ENCODE measurements around the gene SH3PXD2A. TPM values are rescaled to one million over a fixed set of nuclear protein-coding genes. Genes with fewer than 3 reads are reported as not detected.

SH3PXD2A gene
- total RNA-seq, 1 experiment from 2014 or later: 0.48 TPM

- in situ Hi-C loops (cut with HindIII; ENCODE audit: low pct_unique_long_range_greater_than_20kb, low sequenced_read_pairs): no loop called here
- no peak for DNase-seq (ENCODE audit: low read depth, low spot score)
These were observed 61.9 kb downstream of the SH3PXD2A start for GRCh38 chr10:103793429-103793828.

- DNase-seq (ENCODE audit: low read depth, low spot score): no peak
- in situ Hi-C loops (cut with HindIII; ENCODE audit: low pct_unique_long_range_greater_than_20kb, low sequenced_read_pairs): no loop called here
These were observed 62.8 kb downstream of the SH3PXD2A start for GRCh38 chr10:103792547-103792946.

DNA sequence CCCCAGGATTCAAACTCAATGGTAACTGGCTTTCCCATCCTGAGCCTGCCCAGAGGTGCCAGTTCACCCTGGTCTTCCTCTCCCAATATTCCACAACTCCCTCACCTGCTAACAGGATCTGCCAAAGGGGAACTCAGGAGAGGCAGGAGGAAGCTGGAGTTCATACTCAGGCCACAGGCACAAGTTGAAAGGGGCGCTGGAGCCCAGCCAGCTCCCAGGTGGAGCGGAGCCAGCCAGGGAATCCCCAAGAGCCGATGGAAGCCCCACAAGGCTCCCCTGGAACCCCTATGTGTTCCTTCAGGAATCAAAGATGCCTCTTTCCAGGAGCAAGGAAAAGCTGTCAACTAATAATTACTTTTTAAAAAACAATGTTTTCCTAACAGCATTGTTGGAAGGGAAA lies 63.5 kb downstream of the SH3PXD2A start:
- in situ Hi-C loops (cut with HindIII; ENCODE audit: low pct_unique_long_range_greater_than_20kb, low sequenced_read_pairs): no loop called here
- no peak for DNase-seq (ENCODE audit: low read depth, low spot score)

- DNase-seq (ENCODE audit: low read depth, low spot score): no peak
- in situ Hi-C loops (cut with HindIII; ENCODE audit: low pct_unique_long_range_greater_than_20kb, low sequenced_read_pairs): no loop called here
These were observed 64.1 kb downstream of the SH3PXD2A start for GRCh38 chr10:103791291-103791690.

DNA sequence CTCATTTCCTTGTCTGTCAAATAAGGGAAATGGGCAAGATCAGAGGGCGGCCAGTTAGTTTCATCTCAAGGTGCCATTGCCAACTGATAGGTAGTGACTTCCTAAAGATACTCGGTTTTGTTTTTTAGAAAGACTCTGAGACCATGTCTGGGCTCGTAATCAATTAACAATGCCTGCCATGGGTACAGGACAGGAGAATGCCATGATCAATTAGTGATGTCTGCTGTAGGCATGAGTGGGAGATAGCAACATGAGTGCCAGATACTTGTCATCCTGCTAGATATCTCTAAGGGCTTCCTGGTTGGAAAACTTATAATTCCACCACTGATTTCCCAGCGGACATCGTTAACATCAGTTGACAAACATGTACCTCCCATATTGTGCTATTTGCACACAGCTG lies 64.8 kb downstream of the SH3PXD2A start:
- DNase-seq (ENCODE audit: low read depth, low spot score): no peak
- in situ Hi-C loops (cut with HindIII; ENCODE audit: low pct_unique_long_range_greater_than_20kb, low sequenced_read_pairs): no loop called here

DNA sequence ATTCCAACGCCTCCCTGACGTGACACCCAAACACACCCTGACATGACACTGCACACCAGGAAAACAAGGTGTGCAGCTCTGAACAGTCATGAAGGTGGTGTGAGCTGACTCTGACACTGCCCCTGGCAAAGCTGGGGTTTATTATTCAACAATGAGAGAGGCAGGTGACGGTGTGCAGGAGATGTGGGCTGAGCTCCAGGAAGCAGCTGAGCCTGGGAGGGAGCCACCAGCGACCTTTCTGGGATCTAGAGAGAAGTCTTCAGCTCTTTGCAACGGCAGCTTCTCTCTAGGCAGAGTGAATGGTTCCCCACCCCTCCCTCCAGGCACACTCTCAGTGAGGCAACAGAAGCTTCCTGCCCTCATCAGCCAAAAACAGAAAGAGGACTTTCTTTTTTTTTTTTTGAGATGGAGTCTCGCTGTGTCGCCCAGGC lies 65.6 kb downstream of the SH3PXD2A start:
- in situ Hi-C loops (cut with HindIII; ENCODE audit: low pct_unique_long_range_greater_than_20kb, low sequenced_read_pairs): no loop called here

GRCh38 chr10:103789161-103789560 lies 66.2 kb downstream of the SH3PXD2A start:
- in situ Hi-C loops (cut with HindIII; ENCODE audit: low pct_unique_long_range_greater_than_20kb, low sequenced_read_pairs): no loop called here
- no peak for DNase-seq (ENCODE audit: low read depth, low spot score)

More for the DNA sequence above, 65.6 kb downstream of the SH3PXD2A start:
- DNase-seq (ENCODE audit: low read depth, low spot score): no peak

GRCh38 chr10:103787331-103787730 lies 68.0 kb downstream of the SH3PXD2A start:
- in situ Hi-C loops (cut with HindIII; ENCODE audit: low pct_unique_long_range_greater_than_20kb, low sequenced_read_pairs): no loop called here
- DNase-seq (ENCODE audit: low read depth, low spot score): no peak

DNA sequence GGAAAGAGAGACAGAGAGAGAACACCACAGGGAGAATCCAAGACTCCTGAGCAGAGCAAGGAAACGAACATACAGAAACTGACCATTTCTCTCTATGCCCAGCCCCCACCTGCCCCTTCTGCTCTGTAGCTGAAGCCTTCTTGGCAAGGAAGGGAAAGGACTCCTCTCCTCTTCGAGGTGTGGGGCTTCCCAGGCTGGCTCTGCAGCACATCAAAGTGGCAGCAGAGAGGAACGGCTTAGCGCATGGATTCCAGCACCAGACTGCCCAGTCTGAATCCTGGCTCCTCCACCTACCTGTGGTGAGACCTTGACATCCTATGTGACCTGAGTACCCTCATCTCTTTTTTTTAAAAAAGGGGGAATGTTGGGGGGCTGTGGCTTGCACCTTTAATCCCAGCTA lies 69.4 kb downstream of the SH3PXD2A start:
- no peak for DNase-seq (ENCODE audit: low read depth, low spot score)
- in situ Hi-C loops (cut with HindIII; ENCODE audit: low pct_unique_long_range_greater_than_20kb, low sequenced_read_pairs): no loop called here

DNA sequence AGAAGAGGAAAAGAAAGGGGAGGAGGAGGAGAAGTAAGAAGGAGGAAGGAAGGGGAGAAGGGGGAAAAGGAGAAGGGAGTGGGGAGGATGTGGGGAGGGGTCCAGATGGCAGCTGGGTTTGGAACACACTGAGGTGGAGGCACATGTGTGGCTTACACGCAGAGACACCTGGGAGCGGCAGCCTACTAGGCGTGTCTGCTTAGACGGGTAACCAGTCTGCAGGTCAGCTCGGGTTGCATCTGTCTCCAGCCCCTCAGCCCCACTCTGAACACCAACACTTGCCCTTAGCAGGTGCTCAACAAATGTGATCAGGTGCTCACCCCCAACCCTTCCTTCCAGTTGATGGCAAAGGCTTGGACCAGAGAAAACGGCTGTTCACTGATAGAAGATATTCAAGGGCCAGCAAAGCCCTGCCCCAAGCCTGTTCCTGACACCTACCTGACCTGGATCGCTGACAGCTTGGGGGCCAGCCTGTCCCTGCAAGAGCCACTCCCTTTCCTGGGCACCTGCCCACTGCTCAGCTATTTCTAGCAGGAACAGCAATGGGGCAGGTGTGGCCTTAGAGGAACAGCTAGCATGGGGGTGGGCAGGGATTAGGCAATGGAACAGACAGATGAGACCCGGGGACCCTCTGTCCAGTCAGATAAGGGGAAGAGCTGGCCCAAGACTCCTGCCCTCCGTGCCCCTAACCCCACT lies 70.5 kb downstream of the SH3PXD2A start:
- DNase-seq (ENCODE audit: low read depth, low spot score): no peak
- in situ Hi-C loops (cut with HindIII; ENCODE audit: low pct_unique_long_range_greater_than_20kb, low sequenced_read_pairs): no loop called here

DNA sequence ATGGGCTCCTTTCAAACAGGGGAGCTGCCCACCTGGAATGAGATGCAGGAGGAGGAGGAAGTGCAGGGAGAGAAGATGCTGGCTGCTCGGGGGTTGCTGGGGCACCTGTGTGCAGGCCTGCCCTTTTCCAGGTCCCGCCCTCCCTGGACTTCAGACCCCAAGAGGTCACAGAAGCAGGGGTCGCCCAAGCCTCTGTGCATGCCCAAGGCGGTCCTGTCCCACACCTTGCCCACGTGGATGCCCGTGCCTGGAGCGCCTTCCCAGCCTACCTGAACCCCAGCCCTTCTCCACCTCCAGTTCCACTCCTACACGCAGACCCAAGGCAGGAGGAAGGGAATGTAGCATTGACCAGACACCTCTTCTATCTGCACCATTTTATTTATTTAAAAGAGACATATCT lies 71.3 kb downstream of the SH3PXD2A start:
- in situ Hi-C loops (cut with HindIII; ENCODE audit: low pct_unique_long_range_greater_than_20kb, low sequenced_read_pairs): no loop called here
- no peak for DNase-seq (ENCODE audit: low read depth, low spot score)

- DNase-seq (ENCODE audit: low read depth, low spot score): no peak
These were observed 71.7 kb downstream of the SH3PXD2A start for GRCh38 chr10:103783681-103784080.

DNA sequence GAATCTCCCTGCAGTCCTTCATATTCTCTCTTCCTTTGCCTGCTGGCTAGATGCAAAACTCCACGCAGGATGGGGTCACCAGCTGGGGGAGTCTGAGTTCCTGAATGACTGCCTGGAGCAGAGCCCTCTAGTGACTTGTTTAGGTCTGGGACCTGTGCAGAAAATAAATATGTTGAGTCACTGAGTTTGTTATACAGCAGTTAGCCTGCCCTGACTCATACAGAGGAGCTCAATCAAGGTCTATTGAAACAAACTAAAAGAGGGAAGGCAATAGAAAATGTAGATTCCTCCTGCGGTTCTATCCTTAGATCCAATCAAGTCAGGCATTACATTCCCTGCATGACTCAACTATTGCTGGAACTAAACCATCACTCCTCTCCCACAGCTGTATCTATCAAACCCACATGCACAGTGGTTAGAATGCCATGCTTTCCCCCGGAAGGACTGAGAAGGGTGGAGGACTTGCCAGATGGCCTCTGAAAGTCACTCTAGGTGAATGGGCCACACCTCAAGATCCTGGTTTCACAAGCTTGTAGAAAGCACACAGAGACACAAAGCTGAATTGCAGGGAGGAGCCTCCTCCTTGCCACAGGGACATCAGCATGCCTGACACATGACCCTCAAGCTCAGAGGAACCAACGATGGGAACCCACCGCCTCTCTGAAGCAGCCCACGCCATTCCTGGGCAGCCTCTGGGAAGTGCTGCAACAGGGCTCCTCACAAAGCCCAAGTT lies 73.9 kb downstream of the SH3PXD2A start:
- in situ Hi-C loops (cut with HindIII; ENCODE audit: low pct_unique_long_range_greater_than_20kb, low sequenced_read_pairs): no loop called here
- DNase-seq (ENCODE audit: low read depth, low spot score): peak; percentile 38

More at GRCh38 chr10:103783681-103784080, 71.7 kb downstream of the SH3PXD2A start:
- in situ Hi-C loops (cut with HindIII; ENCODE audit: low pct_unique_long_range_greater_than_20kb, low sequenced_read_pairs): no loop called here

DNA sequence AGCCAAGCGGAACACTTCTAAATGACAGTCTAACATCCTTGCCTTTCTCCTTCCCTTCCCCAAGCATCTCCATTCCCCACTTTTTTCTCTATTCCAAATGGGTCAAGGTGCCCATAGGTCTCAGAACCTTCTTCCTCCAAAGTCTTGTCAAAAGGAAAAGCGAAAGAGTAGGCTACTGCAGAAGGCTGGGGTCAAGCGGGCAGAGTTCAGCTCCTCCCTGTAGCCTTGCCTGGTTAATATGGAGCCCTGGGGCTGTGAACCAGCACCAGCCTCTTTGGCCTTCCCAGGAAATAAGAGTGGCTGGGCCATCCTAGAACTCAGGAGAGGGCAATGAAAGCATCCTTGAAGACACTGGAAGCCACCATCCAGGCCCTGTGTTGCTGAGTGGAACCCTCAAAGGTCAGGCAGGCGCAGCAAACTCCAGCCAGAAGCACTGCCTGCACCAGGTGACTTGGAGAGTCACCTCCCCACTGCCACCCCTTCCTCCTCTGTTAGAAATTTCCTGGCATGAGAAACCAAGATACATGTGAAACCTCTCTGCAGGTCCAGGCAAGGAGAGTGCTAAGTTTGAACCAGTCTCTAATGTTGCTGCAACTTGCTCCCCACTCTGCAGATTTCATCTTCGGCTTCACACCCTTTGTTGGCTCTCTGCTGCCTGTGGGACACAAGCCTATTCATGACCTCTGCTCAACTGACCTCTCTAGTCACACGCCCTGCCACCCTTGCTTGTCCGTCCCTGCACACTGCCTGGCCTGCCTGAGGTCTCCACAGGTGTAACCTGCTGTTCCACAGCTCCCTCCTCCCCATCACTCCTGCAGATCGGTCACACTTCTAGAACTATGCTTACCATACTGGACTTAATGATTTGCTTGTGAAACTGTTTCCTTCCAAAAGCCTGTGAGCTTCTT lies 74.9 kb downstream of the SH3PXD2A start:
- in situ Hi-C loops (cut with HindIII; ENCODE audit: low pct_unique_long_range_greater_than_20kb, low sequenced_read_pairs): no loop called here
- no peak for DNase-seq (ENCODE audit: low read depth, low spot score)

- in situ Hi-C loops (cut with HindIII; ENCODE audit: low pct_unique_long_range_greater_than_20kb, low sequenced_read_pairs): no loop called here
- no peak for DNase-seq (ENCODE audit: low read depth, low spot score)
These were observed 76.8 kb downstream of the SH3PXD2A start for GRCh38 chr10:103778358-103779139.

- in situ Hi-C loops (cut with HindIII; ENCODE audit: low pct_unique_long_range_greater_than_20kb, low sequenced_read_pairs): no loop called here
- no peak for DNase-seq (ENCODE audit: low read depth, low spot score)
These were observed 78.3 kb downstream of the SH3PXD2A start for GRCh38 chr10:103776878-103777591.

DNA sequence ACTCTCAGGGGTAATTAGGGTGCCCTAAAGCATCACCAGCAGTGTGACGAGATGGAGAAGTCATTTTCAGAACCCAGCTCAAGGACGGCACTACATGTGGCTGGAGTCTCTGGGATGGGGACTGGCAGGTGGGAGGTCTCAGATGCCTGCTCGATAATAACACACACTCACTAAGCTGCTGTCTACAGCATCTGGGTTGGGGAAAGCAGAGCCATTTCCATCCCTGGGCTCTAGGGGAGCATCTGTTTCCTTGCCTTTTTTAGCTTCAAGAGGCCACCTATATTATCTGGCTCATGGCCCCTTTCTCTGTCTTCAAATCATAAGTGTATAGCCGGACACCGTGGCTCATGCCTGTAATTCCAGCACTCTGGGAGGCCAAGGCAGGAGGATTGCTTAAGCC lies 79.6 kb downstream of the SH3PXD2A start:
- in situ Hi-C loops (cut with HindIII; ENCODE audit: low pct_unique_long_range_greater_than_20kb, low sequenced_read_pairs): no loop called here
- DNase-seq (ENCODE audit: low read depth, low spot score): no peak
